ENCODE measurements around the gene ADGRB2. TPM values are rescaled to one million over a fixed set of nuclear protein-coding genes. Genes with fewer than 3 reads are reported as not detected.

The ADGRB2 gene
- total RNA-seq, 1 donor from 2014 or later: 12.1 TPM

DNA sequence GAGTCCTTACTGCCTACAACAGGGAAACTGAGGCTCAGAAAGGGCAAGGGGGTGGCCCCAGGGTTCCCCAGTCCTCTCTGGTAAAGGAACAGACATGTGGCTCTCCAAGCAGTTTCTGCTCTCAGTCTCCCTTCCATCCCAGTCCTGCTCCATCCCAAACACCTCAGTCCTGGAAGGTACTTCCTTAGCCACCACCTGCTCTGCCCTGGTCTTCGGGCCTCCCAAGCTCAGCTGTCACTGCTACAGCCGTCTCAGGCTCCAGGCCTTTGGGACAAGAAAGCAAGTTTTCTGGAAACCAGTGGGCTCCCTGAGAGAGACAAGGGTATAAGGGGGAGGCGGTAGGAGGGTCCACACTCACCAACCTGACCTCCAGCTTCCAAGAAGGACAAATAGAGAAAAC lies 23.1 kb upstream of the ADGRB2 start:
- peaks cover 24% of the 10 kb centered on the region for H3K4me1 ChIP-seq
- TF ChIP-seq, protein P1, sequence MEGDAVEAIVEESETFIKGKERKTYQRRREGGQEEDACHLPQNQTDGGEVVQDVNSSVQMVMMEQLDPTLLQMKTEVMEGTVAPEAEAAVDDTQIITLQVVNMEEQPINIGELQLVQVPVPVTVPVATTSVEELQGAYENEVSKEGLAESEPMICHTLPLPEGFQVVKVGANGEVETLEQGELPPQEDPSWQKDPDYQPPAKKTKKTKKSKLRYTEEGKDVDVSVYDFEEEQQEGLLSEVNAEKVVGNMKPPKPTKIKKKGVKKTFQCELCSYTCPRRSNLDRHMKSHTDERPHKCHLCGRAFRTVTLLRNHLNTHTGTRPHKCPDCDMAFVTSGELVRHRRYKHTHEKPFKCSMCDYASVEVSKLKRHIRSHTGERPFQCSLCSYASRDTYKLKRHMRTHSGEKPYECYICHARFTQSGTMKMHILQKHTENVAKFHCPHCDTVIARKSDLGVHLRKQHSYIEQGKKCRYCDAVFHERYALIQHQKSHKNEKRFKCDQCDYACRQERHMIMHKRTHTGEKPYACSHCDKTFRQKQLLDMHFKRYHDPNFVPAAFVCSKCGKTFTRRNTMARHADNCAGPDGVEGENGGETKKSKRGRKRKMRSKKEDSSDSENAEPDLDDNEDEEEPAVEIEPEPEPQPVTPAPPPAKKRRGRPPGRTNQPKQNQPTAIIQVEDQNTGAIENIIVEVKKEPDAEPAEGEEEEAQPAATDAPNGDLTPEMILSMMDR (IDR thresholded peaks at IDR 0.05; ENCODE audit: borderline replicate concordance): no peak
- H3K4me3 ChIP-seq: no peak overlapping the region
- no peaks in the 10 kb centered on the region for H3K9me3 ChIP-seq (replicated peaks)
- DNase-seq: no peak
- H3K27me3 ChIP-seq (ENCODE audit: low read depth): no peaks in the 10 kb centered on the region
- intact Hi-C loops (cut with micrococcal nuclease): loop anchor here (10.0 kb wide), 1 partner anchor 72 kb away; no protein-coding TSS in a partner anchor
- H3K36me3 ChIP-seq: no peaks in the 10 kb centered on the region
- H3K27ac ChIP-seq (replicated peaks): peak overlapping the region; percentile 86

DNA sequence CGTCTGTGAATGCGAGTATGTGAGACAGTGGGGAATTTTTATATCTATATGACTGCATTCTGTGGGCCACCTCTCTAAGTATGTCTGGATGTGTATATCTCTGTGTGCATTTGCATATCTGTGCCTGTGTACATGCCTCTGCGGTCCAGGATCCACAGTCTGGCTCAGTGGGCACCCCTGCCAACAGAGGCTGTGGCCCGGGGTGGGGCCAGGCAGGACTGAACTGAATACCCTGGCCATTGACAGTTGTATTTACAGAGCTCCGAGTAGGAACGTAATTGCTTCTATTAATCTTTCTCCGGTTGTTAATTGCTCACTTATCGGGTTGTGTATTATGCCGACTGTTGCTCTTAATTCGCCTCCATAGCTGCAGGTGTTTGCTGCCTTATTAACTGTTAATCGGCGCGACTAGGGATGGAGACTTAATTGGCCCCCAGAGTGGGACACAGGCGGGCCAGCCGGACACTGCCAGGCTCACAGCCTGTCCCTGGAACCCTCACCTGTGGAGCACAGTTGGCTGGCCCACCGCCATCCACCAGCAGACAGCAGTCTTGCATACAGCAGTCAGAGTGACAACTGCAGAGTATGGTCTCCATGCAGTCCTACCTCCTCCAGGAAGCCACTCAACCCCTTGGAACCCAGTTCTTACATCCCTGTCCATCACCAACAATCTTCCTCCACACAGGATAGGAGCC lies 22.4 kb upstream of the ADGRB2 start:
- no peak overlapping the region for H3K27ac ChIP-seq (replicated peaks)
- no peaks in the 10 kb centered on the region for H3K36me3 ChIP-seq
- H3K27me3 ChIP-seq (ENCODE audit: low read depth): no peaks in the 10 kb centered on the region
- TF ChIP-seq, protein P1 (IDR thresholded peaks at IDR 0.05; ENCODE audit: borderline replicate concordance): no peak
- DNase-seq: no peak
- no peak overlapping the region for H3K4me3 ChIP-seq
- intact Hi-C loops (cut with micrococcal nuclease): loop anchor here (10.0 kb wide), 1 partner anchor 72 kb away; no protein-coding TSS in a partner anchor
- H3K4me1 ChIP-seq: peaks cover 31% of the 10 kb centered on the region
- no peaks in the 10 kb centered on the region for H3K9me3 ChIP-seq (replicated peaks)

DNA sequence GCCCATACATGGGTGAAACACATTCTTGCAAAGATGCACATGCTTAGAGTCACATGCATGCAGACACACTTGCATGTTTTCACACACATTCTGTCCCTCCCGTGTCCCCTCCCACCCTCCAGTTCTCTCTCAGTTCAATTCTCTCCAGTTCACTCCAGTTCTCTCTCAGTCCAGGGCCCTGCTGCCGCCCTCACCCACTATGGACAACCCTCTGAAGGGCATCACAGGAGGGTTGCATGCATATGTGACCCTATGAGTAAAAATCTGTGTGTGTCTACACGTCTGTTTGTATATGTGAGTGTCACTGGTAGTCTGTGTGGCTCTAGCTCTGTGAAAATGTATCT lies 21.8 kb upstream of the ADGRB2 start:
- Histone ChIP-seq H3K36me3 (no peaks in the 10 kb centered on the region), H3K27ac (replicated peaks) (no peak overlapping the region), H3K9me3 (replicated peaks) (no peaks in the 10 kb centered on the region), H3K27me3 (ENCODE audit: low read depth) (no peaks in the 10 kb centered on the region), H3K4me1 (peaks cover 36% of the 10 kb centered on the region), H3K4me3 (no peak overlapping the region)
- no peak for DNase-seq
- TF ChIP-seq, protein P1 (IDR thresholded peaks at IDR 0.05; ENCODE audit: borderline replicate concordance): no peak
- intact Hi-C loops (cut with micrococcal nuclease): loop anchor here (10.0 kb wide), 1 partner anchor 71 kb away; no protein-coding TSS in a partner anchor

DNA sequence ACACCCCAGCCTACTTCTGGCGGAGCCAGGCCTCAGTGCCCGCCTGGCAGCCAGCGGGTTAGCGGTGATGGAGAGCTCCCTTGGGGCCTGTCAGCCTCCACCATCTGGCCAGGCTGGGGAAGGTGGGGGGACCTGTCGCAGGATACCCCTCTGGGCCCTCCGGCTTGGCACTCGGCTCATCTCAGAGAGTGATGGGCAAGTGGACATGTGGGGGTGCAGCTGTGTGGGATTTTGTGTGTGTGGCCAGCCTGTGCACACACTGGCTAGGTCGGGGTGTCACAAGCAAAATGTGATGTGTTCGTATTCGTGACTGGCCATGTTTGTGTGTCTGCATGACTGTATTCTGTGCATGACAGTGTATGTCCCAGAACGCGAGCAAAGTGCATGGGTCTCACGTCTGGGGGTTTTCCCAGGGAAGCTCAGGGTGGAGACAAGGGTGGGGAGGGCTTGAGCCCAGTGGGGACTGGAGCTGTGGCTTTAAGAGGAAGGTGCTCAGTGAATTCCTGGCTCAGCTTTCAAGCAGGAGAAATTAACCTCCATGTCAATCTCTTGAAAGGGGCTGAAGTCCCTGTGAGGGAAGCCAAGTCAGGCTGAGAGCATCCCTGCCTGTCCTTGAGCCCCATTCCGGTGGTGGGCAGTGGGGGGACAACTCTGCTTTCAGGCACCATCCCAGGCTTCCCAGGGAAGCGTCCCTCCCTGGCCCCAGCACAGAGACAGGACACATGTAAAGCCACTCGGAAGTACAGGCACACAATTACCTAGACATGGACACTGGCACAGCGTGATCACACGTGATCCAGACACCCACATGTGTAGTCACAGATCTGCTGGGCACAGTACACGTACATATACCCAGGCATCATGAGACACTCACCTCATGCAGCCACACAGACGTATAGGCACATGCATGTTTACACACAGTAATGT lies 21.1 kb upstream of the ADGRB2 start:
- Histone ChIP-seq H3K27ac (replicated peaks) (no peak overlapping the region), H3K9me3 (replicated peaks) (no peaks in the 10 kb centered on the region), H3K4me3 (no peak overlapping the region), H3K27me3 (ENCODE audit: low read depth) (no peaks in the 10 kb centered on the region), H3K4me1 (peaks cover 36% of the 10 kb centered on the region), H3K36me3 (no peaks in the 10 kb centered on the region)
- TF ChIP-seq, protein P1 (IDR thresholded peaks at IDR 0.05; ENCODE audit: borderline replicate concordance): no peak
- intact Hi-C loops (cut with micrococcal nuclease): loop anchor here (10.0 kb wide), 1 partner anchor 70 kb away; no protein-coding TSS in a partner anchor
- no peak for DNase-seq

DNA sequence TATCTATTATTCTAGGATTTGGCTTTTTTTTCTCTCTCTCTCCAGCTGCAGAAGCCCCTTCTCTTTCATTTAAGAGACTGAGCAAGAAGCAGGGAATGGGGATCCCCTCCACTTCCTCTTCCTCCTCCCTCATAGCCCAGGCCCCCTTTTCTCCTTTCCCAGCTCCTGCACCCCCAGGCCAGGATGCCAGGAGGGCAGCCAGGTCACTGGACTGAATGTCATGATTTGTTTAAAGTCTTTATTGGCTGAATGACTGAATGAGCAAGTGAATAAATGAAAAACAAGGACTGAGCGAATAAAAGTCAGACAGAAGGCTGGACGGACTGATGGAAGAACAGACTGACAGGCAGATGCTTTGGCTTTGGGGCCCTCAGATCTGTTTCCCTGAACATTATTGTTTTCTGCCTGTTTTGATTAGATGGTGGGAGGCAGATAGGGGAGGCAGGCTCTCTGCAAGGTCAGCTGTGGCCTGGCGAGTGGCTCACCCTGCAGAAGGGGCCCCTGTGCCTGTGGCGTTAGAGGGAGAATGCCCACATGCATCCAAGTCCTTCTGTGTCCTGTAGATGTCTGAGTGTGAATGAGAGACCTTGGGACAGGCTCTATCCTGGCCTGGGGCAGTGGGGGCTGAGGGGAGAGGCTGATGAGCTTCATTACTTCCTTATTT lies 20.3 kb upstream of the ADGRB2 start:
- Histone ChIP-seq H3K9me3 (replicated peaks) (no peaks in the 10 kb centered on the region), H3K27ac (replicated peaks) (no peak overlapping the region), H3K4me3 (no peak overlapping the region), H3K4me1 (peaks cover 36% of the 10 kb centered on the region), H3K36me3 (no peaks in the 10 kb centered on the region), H3K27me3 (ENCODE audit: low read depth) (no peaks in the 10 kb centered on the region)
- intact Hi-C loops (cut with micrococcal nuclease): loop anchor here (10.0 kb wide), 1 partner anchor 70 kb away; no protein-coding TSS in a partner anchor
- no peak for DNase-seq
- TF ChIP-seq, protein P1 (IDR thresholded peaks at IDR 0.05; ENCODE audit: borderline replicate concordance): no peak
